ENCODE measurements around the gene RASGRF1. TPM values are rescaled to one million over a fixed set of nuclear protein-coding genes. Genes with fewer than 3 reads are reported as not detected.

RASGRF1 gene
- total RNA-seq, 1 experiment from 2014 or later, result 0.59 TPM

GRCh38 chr15:78960308-78960707 lies 130.3 kb downstream of the RASGRF1 start:
- intact Hi-C loops (cut with micrococcal nuclease; ENCODE audit: unreplicated experiment), result no loop called here
- ChIA-PET CTCF (interaction anchor here (0.6 to 0.8 kb wide), 2 partner anchors 46 to 225 kb away, joined by 3 to 4 read pairs; no protein-coding TSS in a partner anchor), POLR2A (no interaction called here)
- TF ChIP-seq POLR2AphosphoS5 (IDR thresholded peaks at IDR 0.05; ENCODE audit: low read depth, low read length) (no peak), SIN3A (IDR thresholded peaks at IDR 0.05; ENCODE audit: borderline replicate concordance, insufficient read depth, low read depth, low read length) (no peak), REST (IDR thresholded peaks at IDR 0.05; ENCODE audit: insufficient read depth in 1 of 2, low read depth in 2 of 2, low read length in 1 of 2) (no peak), TCF7L2 (IDR thresholded peaks at IDR 0.05; ENCODE audit: low read depth, low read length) (no peak)
- TF ChIP-seq, protein P1, sequence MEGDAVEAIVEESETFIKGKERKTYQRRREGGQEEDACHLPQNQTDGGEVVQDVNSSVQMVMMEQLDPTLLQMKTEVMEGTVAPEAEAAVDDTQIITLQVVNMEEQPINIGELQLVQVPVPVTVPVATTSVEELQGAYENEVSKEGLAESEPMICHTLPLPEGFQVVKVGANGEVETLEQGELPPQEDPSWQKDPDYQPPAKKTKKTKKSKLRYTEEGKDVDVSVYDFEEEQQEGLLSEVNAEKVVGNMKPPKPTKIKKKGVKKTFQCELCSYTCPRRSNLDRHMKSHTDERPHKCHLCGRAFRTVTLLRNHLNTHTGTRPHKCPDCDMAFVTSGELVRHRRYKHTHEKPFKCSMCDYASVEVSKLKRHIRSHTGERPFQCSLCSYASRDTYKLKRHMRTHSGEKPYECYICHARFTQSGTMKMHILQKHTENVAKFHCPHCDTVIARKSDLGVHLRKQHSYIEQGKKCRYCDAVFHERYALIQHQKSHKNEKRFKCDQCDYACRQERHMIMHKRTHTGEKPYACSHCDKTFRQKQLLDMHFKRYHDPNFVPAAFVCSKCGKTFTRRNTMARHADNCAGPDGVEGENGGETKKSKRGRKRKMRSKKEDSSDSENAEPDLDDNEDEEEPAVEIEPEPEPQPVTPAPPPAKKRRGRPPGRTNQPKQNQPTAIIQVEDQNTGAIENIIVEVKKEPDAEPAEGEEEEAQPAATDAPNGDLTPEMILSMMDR (IDR thresholded peaks at IDR 0.05), result no peak
- BruUV-seq (replicated peaks), result no TSS peak
- in situ Hi-C loops (cut with HindIII; ENCODE audit: low pct_unique_long_range_greater_than_20kb, low sequenced_read_pairs), result no loop called here
- H3K4me1 ChIP-seq (ENCODE audit: control insufficient read depth, insufficient read depth, low read length), result no peaks in the 10 kb centered on the region
- H3K27me3 ChIP-seq (ENCODE audit: control insufficient read depth, insufficient read depth, low read length), result no peaks in the 10 kb centered on the region
- DNase-seq (ENCODE audit: low read depth, low spot score), result no peak
- no peak overlapping the region for H3K27ac ChIP-seq (ENCODE audit: low read length)
- no peaks in the 10 kb centered on the region for H3K36me3 ChIP-seq (ENCODE audit: control insufficient read depth, insufficient read depth, low read length)
- H3K9me3 ChIP-seq (ENCODE audit: control insufficient read depth, insufficient read depth, low read depth, low read length), result no peaks in the 10 kb centered on the region
- ATAC-seq, result no peak
- no peak overlapping the region for H3K4me3 ChIP-seq (ENCODE audit: low read depth in 2 of 2, low read length in 2 of 2)

- POLR2A ChIA-PET, result no interaction called here
- CTCF ChIA-PET, result no interaction called here
- no peak for ATAC-seq
- in situ Hi-C loops (cut with HindIII; ENCODE audit: low pct_unique_long_range_greater_than_20kb, low sequenced_read_pairs) (no loop called here), intact Hi-C loops (cut with micrococcal nuclease; ENCODE audit: unreplicated experiment) (no loop called here)
- H3K27me3 ChIP-seq (ENCODE audit: control insufficient read depth, insufficient read depth, low read length), result no peaks in the 10 kb centered on the region
- no peaks in the 10 kb centered on the region for H3K9me3 ChIP-seq (ENCODE audit: control insufficient read depth, insufficient read depth, low read depth, low read length)
- H3K27ac ChIP-seq (ENCODE audit: low read length), result no peak overlapping the region
- H3K4me3 ChIP-seq (ENCODE audit: low read depth in 2 of 2, low read length in 2 of 2), result no peak overlapping the region
- DNase-seq (ENCODE audit: low read depth, low spot score), result no peak
- H3K36me3 ChIP-seq (ENCODE audit: control insufficient read depth, insufficient read depth, low read length), result no peaks in the 10 kb centered on the region
- BruUV-seq (replicated peaks), result no TSS peak
- no peaks in the 10 kb centered on the region for H3K4me1 ChIP-seq (ENCODE audit: control insufficient read depth, insufficient read depth, low read length)
- TF ChIP-seq, protein P1 (IDR thresholded peaks at IDR 0.05), result no peak
- TF ChIP-seq SIN3A (IDR thresholded peaks at IDR 0.05; ENCODE audit: borderline replicate concordance, insufficient read depth, low read depth, low read length) (no peak), POLR2AphosphoS5 (IDR thresholded peaks at IDR 0.05; ENCODE audit: low read depth, low read length) (no peak)
These were observed 131.2 kb downstream of the RASGRF1 start for GRCh38 chr15:78959360-78959759.

Data from Panc1 (cell line).